Fibroblast of lung (primary cell): ENCODE results near the gene SPDYE6. TPM values are rescaled to one million over a fixed set of nuclear protein-coding genes. Genes with fewer than 3 reads are reported as not detected.

Experiments used
- DNase-seq, 2 donors: peaks; one replicate each; pipeline versions ENCODE4 v3.0.0 to v3.0.0-alpha.2; 2010; ENCODE audit warnings: low read depth in 2 of 2
- H2AFZ ChIP-seq: 2 replicates; pipeline ENCODE4 v1.5.1; 2012; ENCODE audit warnings: low read length, control low read depth, inconsistent platforms
- H3K27ac ChIP-seq: 2 replicates; pipeline ENCODE4 v1.5.1; 2011; ENCODE audit warnings: low read length, control low read depth; ENCODE audit not compliant: insufficient read depth
- H3K27me3 ChIP-seq: 2 replicates; pipeline ENCODE4 v1.5.1; 2011; ENCODE audit warnings: mild to moderate bottlenecking, low read length; ENCODE audit not compliant: control insufficient read depth, insufficient read depth
- H3K36me3 ChIP-seq: 2 replicates; pipeline ENCODE4 v1.5.1; 2011; ENCODE audit warnings: low read length; ENCODE audit not compliant: control insufficient read depth, insufficient read depth
- H3K4me1 ChIP-seq: 2 replicates; pipeline ENCODE4 v1.5.1; 2011; ENCODE audit warnings: low read length; ENCODE audit not compliant: control insufficient read depth, insufficient read depth; ENCODE audit errors: extremely low read depth
- H3K4me2 ChIP-seq: 2 replicates; pipeline ENCODE4 v1.5.1; 2011; ENCODE audit warnings: low read length, control low read depth; ENCODE audit not compliant: insufficient read depth; ENCODE audit errors: extremely low read depth
- H3K4me3 ChIP-seq, 4 experiments: fragments of 200-600 bp in 1 of 4; sonication (generic) in 1 of 4; replicated peaks in 1 of 4; 2 replicates each; pipeline ENCODE4 v1.5.1; 2011 to 2016; ENCODE audit warnings: low read length in 4 of 4, low read depth in 3 of 4, mild to moderate bottlenecking in 3 of 4, control low read depth in 2 of 4, inconsistent platforms in 1 of 4, mixed read lengths in 1 of 4; ENCODE audit not compliant: insufficient read depth in 1 of 4; ENCODE audit errors: control extremely low read depth in 1 of 4
- H3K79me2 ChIP-seq: 2 replicates; pipeline ENCODE4 v1.5.1; 2012; ENCODE audit warnings: mild to moderate bottlenecking, low read length, inconsistent platforms; ENCODE audit not compliant: control insufficient read depth, insufficient read depth
- H3K9ac ChIP-seq: 2 replicates; pipeline ENCODE4 v1.5.1; 2011; ENCODE audit warnings: mild to moderate bottlenecking, low read length, control low read depth; ENCODE audit not compliant: insufficient read depth
- H3K9me3 ChIP-seq: 2 replicates; pipeline ENCODE4 v1.5.1; 2012; ENCODE audit warnings: low read depth, low read length; ENCODE audit not compliant: control insufficient read depth, insufficient read depth
- H4K20me1 ChIP-seq: 2 replicates; pipeline ENCODE4 v1.5.1; 2011; ENCODE audit warnings: low read length; ENCODE audit not compliant: control insufficient read depth, insufficient read depth; ENCODE audit errors: extremely low read depth
- CTCF ChIP-seq, 2 donors: IDR thresholded peaks in 1 of 2; conservative IDR thresholded peaks in 1 of 2; 1 replicate in 1 of 2; 2 replicates in 1 of 2; pipeline ENCODE4 v1.5.1; 2011 to 2012; ENCODE audit warnings: low read length in 2 of 2, control low read depth in 1 of 2, inconsistent platforms in 1 of 2, low read depth in 1 of 2, mild to moderate bottlenecking in 1 of 2
- EZH2 ChIP-seq: IDR thresholded peaks from 2 replicates; pipeline ENCODE4 v1.5.1; 2012; ENCODE audit warnings: low read length, control low read depth, mild to moderate bottlenecking; ENCODE audit errors: missing control alignments
- polyA plus RNA-seq, 2 donors: library from polyadenylated mRNA; depleted of rRNA in 1 of 2; stranded (reverse) in 1 of 2; unstranded in 1 of 2; fragments of >200 nt; gene quantifications; 2 replicates each; pipeline ENCODE4 v1.2.1, GENCODE V29; 2011 to 2012; ENCODE audit warnings: missing spikeins in 1 of 2
- total RNA-seq: library from RNA; depleted of rRNA; stranded (reverse); fragments of >200 nt; gene quantifications from 2 replicates; pipeline ENCODE4 v1.2.1, GENCODE V29; 2014

Gene SPDYE6
- total and polyA plus RNA-seq, 2 donors (not counting 1 experiment from before 2014, with no cell fraction given): not detected

GRCh38 chr7:102317231-102318059 lies 38.8 kb downstream of the SPDYE6 start:
- H3K4me2 ChIP-seq: no peak overlapping the region
- H3K9me3 ChIP-seq: no peaks in the 10 kb centered on the region
- no peak overlapping the region for H3K4me3 ChIP-seq
- H3K27me3 ChIP-seq: no peaks in the 10 kb centered on the region
- H3K4me1 ChIP-seq: no peaks in the 10 kb centered on the region
- H3K9ac ChIP-seq: no peak overlapping the region
- no peak overlapping the region for H3K27ac ChIP-seq
- no peak for DNase-seq
- H3K36me3 ChIP-seq: no peaks in the 10 kb centered on the region
- H4K20me1 ChIP-seq: no peaks in the 10 kb centered on the region
- no peak overlapping the region for H2AFZ ChIP-seq
- TF ChIP-seq CTCF (conservative IDR thresholded peaks at IDR 0.05 in 1 of 2, IDR thresholded peaks at IDR 0.05 in 1 of 2; ENCODE audit: low read depth in 1 of 2, low read length in 2 of 2) (no peak), EZH2 (no peak)
- no peaks in the 10 kb centered on the region for H3K79me2 ChIP-seq

GRCh38 chr7:102313997-102314780 lies 42.1 kb downstream of the SPDYE6 start:
- Histone ChIP-seq H3K27ac (no peak overlapping the region), H3K36me3 (no peaks in the 10 kb centered on the region), H4K20me1 (no peaks in the 10 kb centered on the region), H3K9ac (no peak overlapping the region), H3K79me2 (no peaks in the 10 kb centered on the region), H3K27me3 (no peaks in the 10 kb centered on the region), H2AFZ (no peak overlapping the region), H3K4me3 (no peak overlapping the region), H3K9me3 (no peaks in the 10 kb centered on the region), H3K4me1 (no peaks in the 10 kb centered on the region), H3K4me2 (no peak overlapping the region)
- no peak for DNase-seq
- no peak for TF ChIP-seq CTCF (conservative IDR thresholded peaks at IDR 0.05 in 1 of 2, IDR thresholded peaks at IDR 0.05 in 1 of 2; ENCODE audit: low read depth in 1 of 2, low read length in 2 of 2)
- no peak for TF ChIP-seq EZH2

- no peaks in the 10 kb centered on the region for H3K9me3 ChIP-seq
- no peaks in the 10 kb centered on the region for H3K27me3 ChIP-seq
- no peaks in the 10 kb centered on the region for H3K36me3 ChIP-seq
- H3K27ac ChIP-seq: no peak overlapping the region
- TF ChIP-seq EZH2 (no peak), CTCF (conservative IDR thresholded peaks at IDR 0.05 in 1 of 2, IDR thresholded peaks at IDR 0.05 in 1 of 2; ENCODE audit: low read depth in 1 of 2, low read length in 2 of 2) (no peak)
- peaks cover 1% of the 10 kb centered on the region for H3K4me1 ChIP-seq
- no peak overlapping the region for H3K4me3 ChIP-seq
- H3K4me2 ChIP-seq: no peak overlapping the region
- no peak for DNase-seq
- no peak overlapping the region for H3K9ac ChIP-seq
- no peaks in the 10 kb centered on the region for H3K79me2 ChIP-seq
- H4K20me1 ChIP-seq: no peaks in the 10 kb centered on the region
- H2AFZ ChIP-seq: no peak overlapping the region
Observed at GRCh38 chr7:102312317-102312716, 43.9 kb downstream of the SPDYE6 start.
